Stomach (tissue), 9 donors: ENCODE measurements around the gene SH2D3A. TPM values are rescaled to one million over a fixed set of nuclear protein-coding genes. Genes with fewer than 3 reads are reported as not detected.
A peak's percentile ranks its signal among the peaks of the same experiment; 100 is the strongest.
"Not testable (repeated sequence)": the region's sequence is repeated elsewhere in the genome, so short reads cannot be mapped to it uniquely, and the experiment has no call there.

Experiments
- DNase-seq, 2 donors: peaks; one replicate each; pipeline versions ENCODE4 v3.0.0 to v3.0.0-alpha.2; 2013 to 2019
- H3K27ac ChIP-seq, 5 donors: fragments of 200-600 bp in 4 of 5; sonication (generic) in 4 of 5; one replicate each; pipeline ENCODE4 v1.5.1; 2013 to 2019; ENCODE audit warnings: mild to moderate bottlenecking in 1 of 5, moderate library complexity in 1 of 5
- H3K27me3 ChIP-seq, 3 donors: fragments of 200-600 bp; sonication (generic); one replicate each; pipeline ENCODE4 v1.5.1; 2017 to 2019; ENCODE audit warnings: mixed run types in 1 of 3
- H3K36me3 ChIP-seq, 4 donors: fragments of 200-600 bp; sonication (generic); 1 replicate in 3 of 4; 2 replicates in 1 of 4; pipeline ENCODE4 v1.5.1; 2016 to 2019
- H3K4me1 ChIP-seq, 4 donors: fragments of 200-600 bp; sonication (generic); one replicate each; pipeline ENCODE4 v1.5.1; 2016 to 2019
- H3K4me3 ChIP-seq, 4 donors: fragments of 200-600 bp; sonication (generic) in 3 of 4; one replicate each; pipeline ENCODE4 v1.5.1; 2016 to 2019; ENCODE audit warnings: mild to moderate bottlenecking in 1 of 4
- H3K9me3 ChIP-seq, 4 donors: fragments of 200-600 bp; sonication (generic); one replicate each; pipeline ENCODE4 v1.5.1; 2016 to 2019
- CTCF ChIP-seq, 7 experiments: fragments of 450-650 bp in 4 of 7; fragments of 200-600 bp in 3 of 7; sonication (generic) in 3 of 7; IDR thresholded peaks; one replicate each; pipeline ENCODE4 v1.5.1; 2016 to 2019; ENCODE audit warnings: antibody characterized with exemption in 7 of 7, control low read depth in 2 of 7, mild to moderate bottlenecking in 1 of 7
- EP300 ChIP-seq: sonication (generic); formaldehyde crosslinking; IDR thresholded peaks from one replicate; pipeline ENCODE4 v1.6.1; 2017; ENCODE audit warnings: antibody characterized with exemption
- POLR2A ChIP-seq, 4 donors: fragments of 450-650 bp; IDR thresholded peaks; one replicate each; pipeline ENCODE4 v1.6.1; 2016; ENCODE audit warnings: antibody characterized with exemption in 4 of 4, control low read depth in 2 of 4, mild to moderate bottlenecking in 1 of 4, moderate library complexity in 1 of 4
- POLR2AphosphoS5 ChIP-seq, 3 donors: sonication (generic); formaldehyde crosslinking; IDR thresholded peaks; one replicate each; pipeline ENCODE4 v1.6.1; 2016; ENCODE audit warnings: antibody characterized with exemption in 3 of 3
- WGBS, 5 donors: extraction: QIAGEN DNeasy Blood & Tissue Kit in 3 of 5; methylation state at CpG; one replicate each; pipeline versions ENCODE4 v1.1.5 to v1.1.7; 2013 to 2018; 5-methylcytosine and 5-hydroxymethylcytosine counted together
- intact Hi-C: fragments of 100-400 bp; cut with DNase I; formaldehyde crosslinking; loops from one replicate; pipeline ENCODE4 v1.15.1; 2023; ENCODE audit warnings: low total_unique reads
- polyA plus RNA-seq, 3 donors: library from polyadenylated mRNA; stranded (reverse); fragments of 200-250 nt; gene quantifications; one replicate each; pipeline ENCODE4 v1.2.3, GENCODE V29; 2013
- total RNA-seq, 5 donors: library from RNA; depleted of rRNA; stranded (reverse); fragments of >200 nt; gene quantifications; one replicate each; pipeline versions ENCODE4 v1.1.0 to v1.2.3, GENCODE V29; 2014 to 2016
- donor health status: healthy with polysubstance abuse.
- donor health status: Bipolar disorder and iron deficiency.
- donor health status: healthy.

SH2D3A gene
- total and polyA plus RNA-seq, 8 donors, result 8.8 to 71.3 (median 27.3) TPM

- Histone ChIP-seq H3K4me1 (peaks cover 0 to 22% (median 3%) of the 10 kb centered on the region in 4 donors), H3K36me3 (no peaks in the 10 kb centered on the region), H3K4me3 (no peak overlapping the region), H3K9me3 (no peaks in the 10 kb centered on the region), H3K27me3 (no peaks in the 10 kb centered on the region), H3K27ac (no peak overlapping the region)
- no peak for TF ChIP-seq POLR2A (IDR thresholded peaks at IDR 0.05)
- TF ChIP-seq EP300, result no peak
- no peak for TF ChIP-seq POLR2AphosphoS5 (IDR thresholded peaks at IDR 0.05)
- no peak for TF ChIP-seq CTCF (IDR thresholded peaks at IDR 0.05)
- intact Hi-C loops, result no loop called here
- WGBS, 5 donors, result 67 to 82% (median 70%) methylated on average over 4 of the region's 4 CpGs
- DNase-seq, result no peak
These were observed 11.2 kb upstream of the SH2D3A start for GRCh38 chr19:6778386-6778785.

DNA sequence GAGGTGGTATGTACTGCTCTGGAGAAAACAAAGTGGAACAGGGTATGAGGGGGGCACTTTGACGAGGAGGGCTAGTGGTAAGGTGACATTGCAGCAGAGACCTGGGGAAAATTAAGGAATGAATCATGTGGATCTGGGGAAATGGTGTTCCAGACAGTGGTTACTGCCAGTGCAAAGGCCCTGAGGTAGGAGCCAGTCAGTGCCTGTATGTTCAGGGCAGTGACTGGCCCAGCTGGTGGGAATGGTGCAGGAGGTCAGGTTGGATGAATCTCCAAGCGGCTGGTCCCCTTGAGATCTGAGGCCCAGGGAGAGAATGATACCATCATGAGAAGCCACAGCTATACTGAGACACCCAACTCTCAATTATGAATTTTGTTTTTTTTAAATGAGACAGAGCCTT is 10.2 kb upstream of the SH2D3A start:
- Histone ChIP-seq H3K27ac (no peak overlapping the region), H3K36me3 (no peaks in the 10 kb centered on the region), H3K27me3 (no peaks in the 10 kb centered on the region), H3K9me3 (no peaks in the 10 kb centered on the region), H3K4me3 (no peak overlapping the region), H3K4me1 (peaks cover 0 to 22% (median 3%) of the 10 kb centered on the region in 4 donors)
- no peak for DNase-seq
- TF ChIP-seq POLR2A (IDR thresholded peaks at IDR 0.05), result no peak
- TF ChIP-seq CTCF (IDR thresholded peaks at IDR 0.05), result no peak
- TF ChIP-seq POLR2AphosphoS5 (IDR thresholded peaks at IDR 0.05), result no peak
- no peak for TF ChIP-seq EP300
- WGBS, 5 donors, result 84 to 97% (median 94%) methylated on average over 2 of the region's 2 CpGs
- intact Hi-C loops, result no loop called here

- no peak for DNase-seq
- no peak overlapping the region for H3K27ac ChIP-seq
- H3K4me1 ChIP-seq, result peaks cover 0 to 24% (median 3%) of the 10 kb centered on the region in 4 donors
- intact Hi-C loops, result no loop called here
- H3K27me3 ChIP-seq, result no peaks in the 10 kb centered on the region
- 83 to 93% (median 89%) methylated on average over 4 of the region's 4 CpGs for WGBS, 5 donors
- TF ChIP-seq POLR2AphosphoS5 (IDR thresholded peaks at IDR 0.05) (no peak), EP300 (no peak), POLR2A (IDR thresholded peaks at IDR 0.05) (no peak), CTCF (IDR thresholded peaks at IDR 0.05) (no peak)
- no peaks in the 10 kb centered on the region for H3K36me3 ChIP-seq
- H3K9me3 ChIP-seq, result no peaks in the 10 kb centered on the region
- H3K4me3 ChIP-seq, result no peak overlapping the region
These were observed 9.8 kb upstream of the SH2D3A start for GRCh38 chr19:6776999-6777398.

GRCh38 chr19:6776045-6776444 is 8.8 kb upstream of the SH2D3A start:
- intact Hi-C loops, H3K4me3 ChIP-seq, H3K36me3 ChIP-seq, H3K27ac ChIP-seq, H3K9me3 ChIP-seq, H3K27me3 ChIP-seq, DNase-seq: not testable (repeated sequence)
- H3K4me1 ChIP-seq, result peaks cover 0 to 17% (median 2%) of the 10 kb centered on the region in 4 donors

DNA sequence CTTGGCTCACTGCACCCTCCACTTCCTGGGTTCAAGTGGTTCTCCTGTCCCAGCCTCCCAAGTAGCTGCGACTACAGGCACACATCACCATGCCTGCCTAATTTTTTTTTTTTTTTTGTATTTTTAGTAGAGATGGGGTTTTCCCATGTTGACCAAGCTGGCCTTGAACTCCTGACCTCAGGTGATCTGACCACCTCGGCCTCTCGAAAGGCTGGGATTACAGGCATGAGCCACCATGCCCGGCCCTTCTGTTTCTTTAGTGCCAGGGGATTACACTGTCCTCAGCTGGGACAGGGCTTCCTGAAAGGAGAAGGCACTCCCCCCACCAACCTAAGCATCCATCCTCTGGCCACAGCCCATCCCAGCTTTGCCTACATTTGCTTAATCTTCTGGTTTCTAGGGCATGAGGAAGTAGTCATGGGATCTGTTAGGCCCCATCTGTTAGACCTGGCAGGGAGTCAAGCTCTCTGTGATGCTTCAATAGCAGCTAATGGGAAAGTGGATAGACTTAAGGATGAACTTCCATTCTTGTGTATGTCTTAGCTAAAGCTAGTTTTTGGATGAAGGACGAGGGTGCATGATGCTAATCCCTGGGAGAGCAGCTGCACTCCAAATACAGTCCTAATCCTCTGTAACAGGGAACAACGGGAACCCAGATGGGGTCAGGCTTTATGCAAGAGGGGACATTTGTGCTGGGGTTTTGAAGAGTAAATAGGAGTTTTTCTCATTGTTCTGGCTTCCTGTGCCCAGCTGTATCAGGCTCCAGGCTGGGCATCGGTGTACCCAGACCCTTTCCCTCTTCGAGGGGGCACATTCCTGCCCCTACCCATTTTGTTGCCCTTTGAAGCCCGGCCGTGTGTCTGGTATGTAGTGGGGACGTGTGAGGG is 7.8 kb upstream of the SH2D3A start:
- no peaks in the 10 kb centered on the region for H3K9me3 ChIP-seq
- H3K36me3 ChIP-seq, result no peaks in the 10 kb centered on the region

More for the DNA sequence above, 7.8 kb upstream of the SH2D3A start:
- intact Hi-C loops, result no loop called here
- Histone ChIP-seq H3K27ac (no peak overlapping the region), H3K4me3 (no peak overlapping the region), H3K4me1 (peaks cover 0 to 15% (median 0%) of the 10 kb centered on the region in 4 donors), H3K27me3 (no peaks in the 10 kb centered on the region)
- peak in 1 of 2 donors; percentile 34 for DNase-seq
- WGBS, 5 donors, result 68 to 85% (median 77%) methylated on average over 10 to 11 of the region's 11 CpGs
- TF ChIP-seq EP300 (no peak), POLR2AphosphoS5 (IDR thresholded peaks at IDR 0.05) (no peak), POLR2A (IDR thresholded peaks at IDR 0.05) (no peak), CTCF (IDR thresholded peaks at IDR 0.05) (no peak)
